Umbilical cord (tissue), 2 donors: ENCODE results near the gene CALCB. TPM values are rescaled to one million over a fixed set of nuclear protein-coding genes. Genes with fewer than 3 reads are reported as not detected.
A peak's percentile ranks its signal among the peaks of the same experiment; 100 is the strongest.
"Not testable (repeated sequence)": the region's sequence is repeated elsewhere in the genome, so short reads cannot be mapped to it uniquely, and the experiment has no call there.

ENCODE experiments used
- DNase-seq: peaks from one replicate; pipeline ENCODE4 v3.0.0-alpha.2; 2015; ENCODE audit warnings: low spot score
- total RNA-seq: library from RNA; depleted of rRNA; stranded (reverse); fragments of >200 nt; gene quantifications from one replicate; pipeline ENCODE4 v1.2.3, GENCODE V29; 2014; ENCODE audit warnings: low replicate concordance; ENCODE audit not compliant: insufficient read depth

The CALCB gene, protein sequence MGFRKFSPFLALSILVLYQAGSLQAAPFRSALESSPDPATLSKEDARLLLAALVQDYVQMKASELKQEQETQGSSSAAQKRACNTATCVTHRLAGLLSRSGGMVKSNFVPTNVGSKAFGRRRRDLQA
- 11.3 TPM for total RNA-seq

DNA sequence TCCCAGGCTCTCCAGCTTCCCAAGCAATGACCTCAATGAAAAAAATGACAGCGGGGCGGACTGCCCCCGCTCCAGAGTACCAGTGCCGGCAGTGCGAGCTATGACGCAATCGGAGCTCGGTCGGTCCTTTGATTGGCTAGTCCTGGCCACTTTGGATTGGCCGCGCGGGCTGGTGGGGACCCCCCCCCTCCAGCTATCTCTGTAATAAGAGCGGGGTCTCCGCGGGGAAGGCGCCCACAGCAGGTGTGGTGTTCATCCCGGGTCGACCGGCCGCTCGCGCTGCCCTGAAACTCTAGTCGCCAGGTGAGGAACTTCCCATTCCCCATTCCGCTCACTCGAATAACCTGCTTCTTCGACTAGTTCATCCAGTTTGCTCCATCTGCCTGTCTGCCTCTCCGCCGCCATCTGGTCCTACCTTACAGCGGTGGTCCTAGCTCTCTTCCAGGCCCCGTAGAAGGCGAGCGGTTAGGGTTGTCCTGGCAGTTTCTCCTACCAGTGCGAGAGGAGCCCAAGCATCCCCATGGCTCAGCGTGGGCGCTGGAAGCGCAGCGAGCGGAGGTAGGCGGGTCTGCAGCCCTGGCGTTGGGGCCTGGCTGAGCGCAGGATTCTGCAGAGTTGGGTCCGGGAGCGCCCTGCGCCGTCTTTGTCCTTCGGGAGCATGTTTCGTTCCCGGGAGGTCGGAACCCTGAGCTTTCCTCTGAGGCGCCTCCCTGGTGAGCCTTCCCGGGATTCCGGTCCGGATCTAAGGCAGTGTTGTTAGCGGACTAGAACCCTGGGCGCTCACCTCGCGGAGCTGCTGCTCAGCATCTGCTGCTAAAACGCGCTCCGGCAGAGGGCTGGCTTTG is at the start of gene CALCB:
TSS of gene CALCB (plus strand) at position 233 of the 845 bp plus-strand sequence. CDS start 1,126 bp downstream, outside the sequence.
- DNase-seq, result peak; percentile 12

- DNase-seq, result peak; percentile 45
These were observed 46.4 kb upstream of the CALCB start for GRCh38 chr11:15027011-15027410.

- no peak for DNase-seq
These were observed 45.4 kb upstream of the CALCB start for GRCh38 chr11:15027956-15028355.

GRCh38 chr11:15028379-15028778 is 45.0 kb upstream of the CALCB start:
- DNase-seq, result no peak

GRCh38 chr11:15031945-15032344 is 41.4 kb upstream of the CALCB start:
- not testable (repeated sequence) for DNase-seq

- no peak for DNase-seq
These were observed 38.6 kb upstream of the CALCB start for GRCh38 chr11:15034687-15035267.

- no peak for DNase-seq
These were observed 38.1 kb upstream of the CALCB start for GRCh38 chr11:15035283-15035682.

DNA sequence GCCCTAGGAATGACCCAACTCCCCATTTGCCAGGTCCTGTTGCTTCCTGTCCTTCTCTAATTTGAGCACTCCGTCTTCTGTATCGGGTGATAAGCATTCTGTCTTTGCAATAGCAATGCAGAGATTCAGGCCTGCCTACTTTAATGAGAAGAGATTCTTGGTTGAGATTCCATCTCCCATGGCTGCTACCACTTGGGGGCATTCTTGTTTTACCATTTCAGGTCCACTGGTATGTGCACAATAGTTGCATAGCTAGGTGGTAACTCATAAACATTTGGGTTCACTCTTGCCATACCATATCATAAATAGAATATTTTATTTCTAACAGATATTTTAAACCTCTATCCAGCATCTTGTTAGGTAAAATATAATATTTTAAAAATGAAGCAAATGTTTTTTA is 34.4 kb upstream of the CALCB start:
- no peak for DNase-seq

DNA sequence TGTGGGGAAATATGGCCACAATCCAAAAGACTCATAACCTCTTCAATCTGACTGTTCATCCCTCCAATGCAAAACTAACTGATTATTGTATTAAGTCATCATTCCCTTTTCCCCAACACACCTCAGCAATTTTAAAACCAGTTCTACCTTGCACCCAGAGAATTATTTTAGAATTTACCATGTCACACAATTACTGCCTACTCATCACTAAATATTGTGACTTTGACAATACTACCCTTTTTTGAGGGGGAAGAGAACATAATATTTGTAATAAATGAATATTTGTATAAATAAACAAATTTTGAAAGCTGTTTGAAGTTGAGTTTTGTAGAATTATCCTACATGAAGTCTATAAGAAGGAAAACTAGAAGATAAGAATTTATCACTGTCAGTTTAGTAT is 28.2 kb upstream of the CALCB start:
- DNase-seq, result no peak

GRCh38 chr11:15045891-15046290 is 27.5 kb upstream of the CALCB start:
- no peak for DNase-seq

DNA sequence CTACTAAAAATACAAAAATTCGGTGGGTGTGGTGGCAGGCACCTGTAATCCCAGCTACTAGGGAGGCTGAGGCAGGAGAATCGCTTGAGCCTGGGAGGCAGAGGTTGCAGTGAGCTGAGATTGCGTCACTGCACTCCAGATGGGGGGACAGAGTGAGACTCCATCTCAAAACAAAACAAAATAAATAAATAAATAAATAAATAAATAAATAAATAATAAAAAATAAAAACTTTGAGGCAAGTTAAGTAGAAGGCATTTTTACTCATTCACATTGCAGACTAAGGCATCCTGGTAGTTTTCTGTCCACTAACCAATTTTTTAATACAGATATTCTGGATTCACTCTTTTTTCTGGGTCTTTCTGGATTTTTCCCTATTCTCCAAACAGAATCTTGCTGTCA is 26.7 kb upstream of the CALCB start:
- not testable (repeated sequence) for DNase-seq

GRCh38 chr11:15048616-15049015 is 24.8 kb upstream of the CALCB start:
- no peak for DNase-seq

- no peak for DNase-seq
These were observed 20.2 kb upstream of the CALCB start for GRCh38 chr11:15053191-15053685.

DNA sequence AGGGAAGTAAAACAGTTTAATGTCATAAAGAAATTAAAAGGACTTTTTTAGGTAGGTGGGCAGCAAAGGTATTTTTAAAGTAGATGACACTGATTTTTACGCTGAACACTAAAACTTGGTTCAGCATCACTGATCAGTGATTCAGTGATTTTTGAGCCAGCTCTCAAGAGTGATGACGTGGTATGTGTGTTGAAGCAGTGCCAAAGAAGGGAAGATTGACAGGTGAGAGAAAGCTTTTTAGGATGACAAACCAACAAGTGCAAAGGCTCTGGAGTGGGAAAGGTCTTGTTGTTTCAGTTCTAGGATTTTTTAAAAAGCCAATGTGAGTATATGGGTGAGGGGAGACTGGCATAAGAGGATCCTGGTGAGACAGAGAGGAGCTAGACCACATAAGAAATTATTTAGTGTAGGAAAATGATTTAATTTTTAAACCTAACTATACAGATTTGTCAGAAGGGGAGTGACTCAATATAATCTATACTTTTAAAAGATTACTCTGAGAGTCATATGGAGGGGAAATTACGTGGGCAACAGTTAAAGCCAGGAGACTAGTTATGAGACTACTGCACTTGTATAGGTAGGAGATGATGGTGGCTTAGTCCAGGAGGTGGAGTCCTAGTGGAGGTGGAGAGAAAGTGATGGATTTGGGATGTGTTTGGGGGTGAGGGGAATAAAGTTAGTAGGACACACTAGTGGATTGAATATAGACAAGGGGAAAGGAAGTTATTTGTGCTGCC is 17.6 kb upstream of the CALCB start:
- no peak for DNase-seq

DNA sequence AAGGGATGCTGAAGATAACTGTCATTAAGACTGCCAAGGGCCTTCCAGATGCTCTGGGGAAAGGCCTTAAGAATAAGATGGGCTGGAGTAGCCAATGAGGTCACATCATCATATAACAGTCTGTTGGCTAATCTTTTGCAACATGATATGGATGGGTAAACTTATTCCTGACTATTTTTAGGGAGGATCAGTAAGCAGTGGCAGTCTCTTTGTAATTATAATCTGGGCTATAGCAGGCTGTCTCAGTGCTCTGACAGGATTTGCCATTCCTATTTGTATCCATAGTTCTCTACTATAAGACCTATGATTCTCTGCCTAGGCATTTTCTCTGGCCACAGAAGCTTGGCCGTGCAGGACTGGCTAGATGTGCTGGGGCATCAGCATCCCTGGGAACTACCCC is 16.1 kb upstream of the CALCB start:
- DNase-seq, result peak; percentile 11

- DNase-seq, result no peak
These were observed 14.1 kb upstream of the CALCB start for GRCh38 chr11:15059132-15059915.

DNA sequence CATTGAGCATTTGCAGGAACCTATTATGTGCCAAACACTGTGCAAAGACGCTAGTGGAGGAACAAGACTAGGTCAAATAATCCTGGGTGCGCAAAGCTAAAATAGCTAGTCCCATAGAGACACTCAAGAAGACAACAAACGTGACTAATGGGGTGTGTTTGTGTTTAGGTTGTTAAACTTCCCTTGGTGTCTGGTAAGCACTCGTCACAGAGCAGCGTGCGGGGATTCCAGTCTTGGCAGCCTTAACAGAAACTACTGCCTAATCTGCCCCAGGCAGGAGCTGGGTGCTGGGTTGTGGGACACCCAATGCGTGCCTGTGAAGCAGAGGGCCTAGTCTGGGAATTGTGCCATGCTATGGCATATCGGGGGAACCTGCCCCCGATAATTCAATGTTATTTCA is 10.8 kb upstream of the CALCB start:
- DNase-seq, result no peak

GRCh38 chr11:15069751-15070150 is 3.6 kb upstream of the CALCB start:
- DNase-seq, result not testable (repeated sequence)

DNA sequence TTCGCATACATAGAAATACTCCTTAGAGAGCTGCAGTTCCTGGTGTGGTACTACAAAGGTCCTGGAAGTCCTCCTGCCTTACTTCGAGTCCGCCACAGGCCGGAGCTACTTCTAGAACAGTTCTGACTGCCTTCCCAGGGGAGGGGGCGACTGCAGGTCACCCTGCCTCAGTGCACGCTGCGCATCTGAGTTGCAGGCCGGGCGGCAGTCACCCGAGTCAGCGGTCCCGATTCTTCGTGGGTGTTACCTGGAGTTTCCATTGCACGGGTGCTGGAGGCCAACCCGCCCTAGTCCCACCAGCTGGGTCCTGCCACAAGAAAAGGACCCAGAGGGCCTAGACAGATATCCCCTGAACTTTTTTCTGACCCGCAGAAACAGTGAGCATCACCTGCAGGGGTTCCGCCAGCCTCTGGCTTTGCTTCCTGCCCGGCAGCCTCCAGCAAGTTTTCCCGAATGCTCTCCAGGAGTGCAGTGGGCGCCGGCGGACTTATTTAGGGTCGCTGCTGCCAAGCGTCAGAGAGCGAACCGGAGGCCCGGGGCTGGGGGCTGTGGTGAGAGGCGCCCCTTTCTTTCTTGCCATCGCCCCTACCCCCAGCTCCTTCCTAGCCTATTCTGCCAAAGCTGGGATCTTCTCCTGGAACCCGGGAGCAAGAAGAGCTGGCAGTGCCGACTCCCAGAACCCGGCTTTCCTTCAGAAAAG is 1.7 kb upstream of the CALCB start:
- no peak for DNase-seq

DNA sequence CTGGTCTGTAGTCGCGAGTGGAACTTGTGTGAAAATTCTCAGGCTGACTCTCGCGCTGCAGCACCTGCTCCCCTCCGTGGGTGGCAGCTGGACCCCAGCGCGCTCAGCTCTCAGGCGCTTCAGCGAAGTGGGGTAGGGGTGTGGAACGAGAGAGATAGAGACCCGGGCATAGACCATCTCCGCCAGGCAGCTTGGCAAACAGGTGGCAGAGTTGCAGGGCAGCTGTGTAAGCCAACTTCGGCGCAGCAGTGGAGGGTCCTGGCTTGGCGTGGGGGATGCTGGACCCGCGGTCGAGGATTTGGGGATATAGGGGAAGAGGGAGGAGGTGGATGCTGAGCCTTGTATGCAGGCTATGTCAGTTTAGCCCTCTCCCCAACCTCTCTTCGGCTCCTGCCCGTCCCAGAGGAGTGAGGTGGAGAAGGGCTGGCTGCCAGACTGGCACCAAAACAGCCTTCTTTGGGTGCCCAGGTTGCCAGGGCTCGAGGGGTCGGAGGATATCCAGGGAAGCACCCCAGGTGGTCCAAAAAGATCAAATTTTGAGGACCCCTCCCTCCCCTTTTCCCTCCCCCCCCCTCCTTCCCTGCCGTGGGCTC is 746 bp upstream of the CALCB start:
- no peak for DNase-seq
